ENCODE measurements around the gene OGDH.
"Not testable (repeated sequence)": the region's sequence is repeated elsewhere in the genome, so short reads cannot be mapped to it uniquely, and the experiment has no call there.

OGDH gene

GRCh38 chr7:44698046-44698580 lies 91.7 kb downstream of the OGDH start:
- H3K9me3 ChIP-seq (ENCODE audit: control insufficient read depth, insufficient read depth, low read length): no peaks in the 10 kb centered on the region; the same call in 1 of the 2 replicates
- H3K36me3 ChIP-seq (ENCODE audit: insufficient read depth, low read length): peaks cover 6% of the 10 kb centered on the region

GRCh38 chr7:44699598-44699997 lies 93.2 kb downstream of the OGDH start:
- H3K4me1 ChIP-seq (ENCODE audit: insufficient read depth, low read length); H3K9ac ChIP-seq (ENCODE audit: low read depth, low read length); H3K36me3 ChIP-seq (ENCODE audit: insufficient read depth, low read length); H3K9me3 ChIP-seq (ENCODE audit: control insufficient read depth, insufficient read depth, low read length): not testable (repeated sequence)

More at GRCh38 chr7:44698046-44698580, 91.7 kb downstream of the OGDH start:
- no peak overlapping the region for H3K9ac ChIP-seq (ENCODE audit: low read depth, low read length)
- peaks cover 4% of the 10 kb centered on the region; the same call in 1 of the 2 replicates for H3K4me1 ChIP-seq (ENCODE audit: insufficient read depth, low read length)

- H3K4me1 ChIP-seq (ENCODE audit: insufficient read depth, low read length): no peaks in the 10 kb centered on the region
- peaks cover 6% of the 10 kb centered on the region for H3K36me3 ChIP-seq (ENCODE audit: insufficient read depth, low read length)
- no peaks in the 10 kb centered on the region; the same call in 1 of the 2 replicates for H3K9me3 ChIP-seq (ENCODE audit: control insufficient read depth, insufficient read depth, low read length)
- no peak overlapping the region for H3K9ac ChIP-seq (ENCODE audit: low read depth, low read length)
Measured at GRCh38 chr7:44700322-44700721, 93.9 kb downstream of the OGDH start.

GRCh38 chr7:44703391-44703790 lies 97.0 kb downstream of the OGDH start:
- H3K9ac ChIP-seq (ENCODE audit: low read depth, low read length); H3K36me3 ChIP-seq (ENCODE audit: insufficient read depth, low read length); H3K9me3 ChIP-seq (ENCODE audit: control insufficient read depth, insufficient read depth, low read length); H3K4me1 ChIP-seq (ENCODE audit: insufficient read depth, low read length): not testable (repeated sequence)

GRCh38 chr7:44703921-44704320 lies 97.5 kb downstream of the OGDH start:
- H3K4me1 ChIP-seq (ENCODE audit: insufficient read depth, low read length): no peaks in the 10 kb centered on the region
- H3K9ac ChIP-seq (ENCODE audit: low read depth, low read length): no peak overlapping the region
- no peaks in the 10 kb centered on the region; the same call in 1 of the 2 replicates for H3K36me3 ChIP-seq (ENCODE audit: insufficient read depth, low read length)
- no peaks in the 10 kb centered on the region; the same call in 1 of the 2 replicates for H3K9me3 ChIP-seq (ENCODE audit: control insufficient read depth, insufficient read depth, low read length)

GRCh38 chr7:44705434-44705833 lies 99.0 kb downstream of the OGDH start:
- Histone ChIP-seq H3K9ac (ENCODE audit: low read depth, low read length) (no peak overlapping the region), H3K9me3 (ENCODE audit: control insufficient read depth, insufficient read depth, low read length) (no peaks in the 10 kb centered on the region), H3K36me3 (ENCODE audit: insufficient read depth, low read length) (no peaks in the 10 kb centered on the region; the same call in 1 of the 2 replicates), H3K4me1 (ENCODE audit: insufficient read depth, low read length) (no peaks in the 10 kb centered on the region)

GRCh38 chr7:44706788-44707557 lies 100.5 kb downstream of the OGDH start:
- Histone ChIP-seq H3K4me1 (ENCODE audit: insufficient read depth, low read length) (no peaks in the 10 kb centered on the region; the same call in 1 of the 2 replicates), H3K9me3 (ENCODE audit: control insufficient read depth, insufficient read depth, low read length) (no peaks in the 10 kb centered on the region), H3K36me3 (ENCODE audit: insufficient read depth, low read length) (no peaks in the 10 kb centered on the region), H3K9ac (ENCODE audit: low read depth, low read length) (no peak overlapping the region)

- no peak overlapping the region for H3K9ac ChIP-seq (ENCODE audit: low read depth, low read length)
- no peaks in the 10 kb centered on the region for H3K9me3 ChIP-seq (ENCODE audit: control insufficient read depth, insufficient read depth, low read length)
- H3K4me1 ChIP-seq (ENCODE audit: insufficient read depth, low read length): no peaks in the 10 kb centered on the region; the same call in 1 of the 2 replicates
- no peaks in the 10 kb centered on the region for H3K36me3 ChIP-seq (ENCODE audit: insufficient read depth, low read length)
Measured at GRCh38 chr7:44707558-44708230, 101.3 kb downstream of the OGDH start.

GRCh38 chr7:44709011-44709915 lies 102.8 kb downstream of the OGDH start:
- Histone ChIP-seq H3K4me1 (ENCODE audit: insufficient read depth, low read length) (no peaks in the 10 kb centered on the region; the same call in 1 of the 2 replicates), H3K9ac (ENCODE audit: low read depth, low read length) (no peak overlapping the region), H3K36me3 (ENCODE audit: insufficient read depth, low read length) (no peaks in the 10 kb centered on the region)

GRCh38 chr7:44709945-44710596 lies 103.6 kb downstream of the OGDH start:
- Histone ChIP-seq H3K36me3 (ENCODE audit: insufficient read depth, low read length) (no peaks in the 10 kb centered on the region), H3K9me3 (ENCODE audit: control insufficient read depth, insufficient read depth, low read length) (no peaks in the 10 kb centered on the region), H3K9ac (ENCODE audit: low read depth, low read length) (no peak overlapping the region), H3K4me1 (ENCODE audit: insufficient read depth, low read length) (no peaks in the 10 kb centered on the region; the same call in 1 of the 2 replicates)

More at GRCh38 chr7:44709011-44709915, 102.8 kb downstream of the OGDH start:
- H3K9me3 ChIP-seq (ENCODE audit: control insufficient read depth, insufficient read depth, low read length): no peaks in the 10 kb centered on the region

GRCh38 chr7:44711528-44711927 lies 105.1 kb downstream of the OGDH start:
- Histone ChIP-seq H3K9ac (ENCODE audit: low read depth, low read length) (no peak overlapping the region), H3K36me3 (ENCODE audit: insufficient read depth, low read length) (no peaks in the 10 kb centered on the region), H3K9me3 (ENCODE audit: control insufficient read depth, insufficient read depth, low read length) (no peaks in the 10 kb centered on the region), H3K4me1 (ENCODE audit: insufficient read depth, low read length) (no peaks in the 10 kb centered on the region; the same call in 1 of the 2 replicates)

GRCh38 chr7:44712012-44712411 lies 105.6 kb downstream of the OGDH start:
- Histone ChIP-seq H3K4me1 (ENCODE audit: insufficient read depth, low read length) (no peaks in the 10 kb centered on the region; the same call in 1 of the 2 replicates), H3K9ac (ENCODE audit: low read depth, low read length) (no peak overlapping the region), H3K36me3 (ENCODE audit: insufficient read depth, low read length) (no peaks in the 10 kb centered on the region)

GRCh38 chr7:44713141-44713540 lies 106.7 kb downstream of the OGDH start:
- Histone ChIP-seq H3K9me3 (ENCODE audit: control insufficient read depth, insufficient read depth, low read length) (no peaks in the 10 kb centered on the region), H3K36me3 (ENCODE audit: insufficient read depth, low read length) (no peaks in the 10 kb centered on the region), H3K9ac (ENCODE audit: low read depth, low read length) (no peak overlapping the region), H3K4me1 (ENCODE audit: insufficient read depth, low read length) (no peaks in the 10 kb centered on the region; the same call in 1 of the 2 replicates)

More at GRCh38 chr7:44712012-44712411, 105.6 kb downstream of the OGDH start:
- H3K9me3 ChIP-seq (ENCODE audit: control insufficient read depth, insufficient read depth, low read length): no peaks in the 10 kb centered on the region

Measured in ES-I3 (cell line).